Upper lobe of left lung (tissue), 6 donors: ENCODE data around the gene OR7D2. TPM values are rescaled to one million over a fixed set of nuclear protein-coding genes. Genes with fewer than 3 reads are reported as not detected.

Source experiments
- ATAC-seq, 2 donors: fragments of 200-7000 bp; cut with Tn5 transposase; one replicate each; pipeline ENCODE4 v1.9.1; 2022; ENCODE audit warnings: mild to moderate bottlenecking in 2 of 2, moderate library complexity in 2 of 2; ENCODE audit not compliant: low FRiP score in 2 of 2
- DNase-seq, 2 donors: peaks; one replicate each; pipeline ENCODE4 v3.0.0-alpha.2; 2019 to 2020
- H3K27ac ChIP-seq, 4 donors: fragments of 200-600 bp; sonication (generic); one replicate each; pipeline ENCODE4 v1.5.1; 2016 to 2019
- H3K27me3 ChIP-seq, 4 donors: fragments of 200-600 bp; sonication (generic); one replicate each; pipeline ENCODE4 v1.5.1; 2017 to 2019
- H3K36me3 ChIP-seq, 4 donors: fragments of 200-600 bp; sonication (generic); one replicate each; pipeline ENCODE4 v1.5.1; 2016 to 2019
- H3K4me1 ChIP-seq, 4 donors: fragments of 200-600 bp; sonication (generic); one replicate each; pipeline ENCODE4 v1.5.1; 2018 to 2019
- H3K4me3 ChIP-seq, 4 donors: fragments of 200-600 bp; sonication (generic); one replicate each; pipeline ENCODE4 v1.5.1; 2017 to 2019; ENCODE audit warnings: mild to moderate bottlenecking in 2 of 4, moderate library complexity in 1 of 4
- H3K9me3 ChIP-seq, 4 donors: fragments of 200-600 bp; sonication (generic); one replicate each; pipeline ENCODE4 v1.5.1; 2018 to 2019
- EP300 ChIP-seq, 4 donors: sonication (generic); formaldehyde crosslinking; IDR thresholded peaks; one replicate each; pipeline ENCODE4 v1.5.1; 2017; ENCODE audit warnings: antibody characterized with exemption in 4 of 4, control low read depth in 2 of 4
- POLR2A ChIP-seq, 4 donors: fragments of 450-650 bp; IDR thresholded peaks; one replicate each; pipeline ENCODE4 v1.5.1; 2016 to 2017; ENCODE audit warnings: antibody characterized with exemption in 4 of 4, mild to moderate bottlenecking in 2 of 4
- POLR2AphosphoS5 ChIP-seq, 2 donors: sonication (generic); formaldehyde crosslinking; IDR thresholded peaks; one replicate each; pipeline ENCODE4 v1.5.1; 2017; ENCODE audit warnings: antibody characterized with exemption in 2 of 2
- WGBS, 2 donors: methylation state at CpG; one replicate each; pipeline ENCODE4 v1.1.5; 2017 to 2018; 5-methylcytosine and 5-hydroxymethylcytosine counted together
- total RNA-seq, 6 donors: library from RNA; depleted of rRNA in 4 of 6; stranded (reverse); fragments of >200 nt in 4 of 6; gene quantifications; one replicate each; pipeline versions ENCODE4 v1.1.0 to v1.2.1, GENCODE V29; 2016 to 2021
- TF ChIP-seq, protein P1 (sequence below), 6 experiments: fragments of 450-650 bp in 4 of 6; fragments of 200-600 bp in 2 of 6; sonication (generic) in 2 of 6; IDR thresholded peaks; one replicate each; pipeline ENCODE4 v1.5.1; 2016 to 2019; ENCODE audit warnings: antibody characterized with exemption in 6 of 6
- donor health status: DM: no; HTN: no; CAD: no; lungs with moderate emphysema.
- donor health status: DM: no; HTN: yes; CAD: no; lungs with severe emphysema.

Gene OR7D2
- under 1 TPM in 2 of 6 donors, not detected in 4; 0.33 to 0.57 TPM for total RNA-seq

DNA sequence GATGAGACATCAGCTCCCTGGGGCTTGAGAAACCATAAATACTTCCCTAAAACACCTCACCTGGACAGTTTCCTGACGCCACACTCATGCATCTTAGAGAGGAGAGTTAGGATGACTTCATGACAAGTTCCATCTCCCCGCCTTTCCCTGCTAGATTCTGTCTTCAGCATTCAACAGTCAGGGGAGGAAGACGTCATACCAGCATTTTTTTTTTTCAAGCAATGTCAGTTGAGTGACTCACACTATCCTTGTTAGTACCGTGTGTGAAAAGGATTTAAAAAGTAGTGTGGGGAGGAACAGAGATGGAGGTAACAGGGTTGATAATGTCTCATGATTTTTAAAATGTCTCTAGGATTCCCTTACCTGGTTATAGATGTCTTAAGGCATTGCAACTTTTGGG is at the start of gene OR7D2:
Gene OR7D2, plus strand, starts transcription at position 79 of the 400 bp plus-strand sequence. CDS start 6,803 bp downstream, outside the sequence.
- no peaks in the 10 kb centered on the region for H3K36me3 ChIP-seq
- no peak within 1 kb of the TSS for H3K4me3 ChIP-seq
- no peaks in the 10 kb centered on the region for H3K27me3 ChIP-seq
- H3K9me3 ChIP-seq = no peaks in the 10 kb centered on the region
- 73 to 75% methylated on average over 4 of the region's 4 CpGs for WGBS, 2 donors
- no peak within 1 kb of the TSS for H3K27ac ChIP-seq
- no peak for ATAC-seq
- TF ChIP-seq POLR2A (IDR thresholded peaks at IDR 0.05) = no peak
- no peak for TF ChIP-seq EP300 (IDR thresholded peaks at IDR 0.05)
- TF ChIP-seq POLR2AphosphoS5 (IDR thresholded peaks at IDR 0.05) = no peak
- TF ChIP-seq, protein P1, sequence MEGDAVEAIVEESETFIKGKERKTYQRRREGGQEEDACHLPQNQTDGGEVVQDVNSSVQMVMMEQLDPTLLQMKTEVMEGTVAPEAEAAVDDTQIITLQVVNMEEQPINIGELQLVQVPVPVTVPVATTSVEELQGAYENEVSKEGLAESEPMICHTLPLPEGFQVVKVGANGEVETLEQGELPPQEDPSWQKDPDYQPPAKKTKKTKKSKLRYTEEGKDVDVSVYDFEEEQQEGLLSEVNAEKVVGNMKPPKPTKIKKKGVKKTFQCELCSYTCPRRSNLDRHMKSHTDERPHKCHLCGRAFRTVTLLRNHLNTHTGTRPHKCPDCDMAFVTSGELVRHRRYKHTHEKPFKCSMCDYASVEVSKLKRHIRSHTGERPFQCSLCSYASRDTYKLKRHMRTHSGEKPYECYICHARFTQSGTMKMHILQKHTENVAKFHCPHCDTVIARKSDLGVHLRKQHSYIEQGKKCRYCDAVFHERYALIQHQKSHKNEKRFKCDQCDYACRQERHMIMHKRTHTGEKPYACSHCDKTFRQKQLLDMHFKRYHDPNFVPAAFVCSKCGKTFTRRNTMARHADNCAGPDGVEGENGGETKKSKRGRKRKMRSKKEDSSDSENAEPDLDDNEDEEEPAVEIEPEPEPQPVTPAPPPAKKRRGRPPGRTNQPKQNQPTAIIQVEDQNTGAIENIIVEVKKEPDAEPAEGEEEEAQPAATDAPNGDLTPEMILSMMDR (IDR thresholded peaks at IDR 0.05) = no peak
- DNase-seq = no peak
- H3K4me1 ChIP-seq = no peaks in the 10 kb centered on the region

- Histone ChIP-seq H3K27me3 (no peaks in the 10 kb centered on the region), H3K4me1 (no peaks in the 10 kb centered on the region), H3K36me3 (no peaks in the 10 kb centered on the region), H3K4me3 (no peak overlapping the region), H3K27ac (no peak overlapping the region), H3K9me3 (no peaks in the 10 kb centered on the region)
- 48 to 56% methylated on average over 1 of the region's 1 CpG for WGBS, 2 donors
- TF ChIP-seq, protein P1 (IDR thresholded peaks at IDR 0.05) = no peak
- TF ChIP-seq EP300 (IDR thresholded peaks at IDR 0.05) (no peak), POLR2A (IDR thresholded peaks at IDR 0.05) (no peak), POLR2AphosphoS5 (IDR thresholded peaks at IDR 0.05) (no peak)
- ATAC-seq = no peak
- no peak for DNase-seq
Observed at GRCh38 chr19:9130965-9131364, 47.8 kb upstream of the OR7D2 start.

- no peak overlapping the region for H3K4me3 ChIP-seq
- H3K27ac ChIP-seq = no peak overlapping the region
- no peak for TF ChIP-seq POLR2AphosphoS5 (IDR thresholded peaks at IDR 0.05)
- TF ChIP-seq POLR2A (IDR thresholded peaks at IDR 0.05) = no peak
- TF ChIP-seq, protein P1 (IDR thresholded peaks at IDR 0.05) = no peak
- no peak for TF ChIP-seq EP300 (IDR thresholded peaks at IDR 0.05)
- no peak for DNase-seq
- ATAC-seq = no peak
- H3K9me3 ChIP-seq = no peaks in the 10 kb centered on the region
- H3K36me3 ChIP-seq = no peaks in the 10 kb centered on the region
- H3K4me1 ChIP-seq = no peaks in the 10 kb centered on the region
- no peaks in the 10 kb centered on the region for H3K27me3 ChIP-seq
- WGBS, 2 donors = 51 to 52% methylated on average over 5 of the region's 5 CpGs
Observed at GRCh38 chr19:9132422-9132821, 46.4 kb upstream of the OR7D2 start.

- H3K27ac ChIP-seq = peak overlapping the region in 3 of 4 donors; percentile 90 to 91 (median 90)
- ATAC-seq = no peak
- 32 to 33% methylated on average over 8 of the region's 8 CpGs for WGBS, 2 donors
Observed at GRCh38 chr19:9139609-9140158, 39.1 kb upstream of the OR7D2 start.

More at GRCh38 chr19:9139609-9140158, 39.1 kb upstream of the OR7D2 start:
- peaks cover 15 to 24% (median 18%) of the 10 kb centered on the region in 4 donors for H3K4me1 ChIP-seq
- H3K27me3 ChIP-seq = no peaks in the 10 kb centered on the region
- peaks cover 2 to 7% (median 6%) of the 10 kb centered on the region in 4 donors for H3K9me3 ChIP-seq
- TF ChIP-seq POLR2A (IDR thresholded peaks at IDR 0.05) = no peak
- TF ChIP-seq, protein P1 (IDR thresholded peaks at IDR 0.05) = no peak
- TF ChIP-seq EP300 (IDR thresholded peaks at IDR 0.05) = no peak
- TF ChIP-seq POLR2AphosphoS5 (IDR thresholded peaks at IDR 0.05) = no peak
- peaks cover 0 to 2% (median 0%) of the 10 kb centered on the region in 4 donors for H3K36me3 ChIP-seq
- H3K4me3 ChIP-seq = peak overlapping the region; percentile 65 to 92 (median 78)
- DNase-seq = no peak
